NCI-H69 (cell line): ENCODE measurements around the gene ADPGK.
"Not testable (repeated sequence)": the region's sequence is repeated elsewhere in the genome, so short reads cannot be mapped to it uniquely, and the experiment has no call there.

Source experiments
- DNase-seq: peaks from one replicate; lab custom pipeline; 2025; lab: John Stamatoyannopoulos, UW

Gene ADPGK

GRCh38 chr15:72749700-72750099 is 33.9 kb downstream of the ADPGK start:
- DNase-seq: no peak

- DNase-seq: no peak
These were observed 43.3 kb downstream of the ADPGK start for GRCh38 chr15:72740219-72740618.

GRCh38 chr15:72737723-72738122 is 45.8 kb downstream of the ADPGK start:
- no peak for DNase-seq

GRCh38 chr15:72737061-72737460 is 46.5 kb downstream of the ADPGK start:
- DNase-seq: no peak

DNA sequence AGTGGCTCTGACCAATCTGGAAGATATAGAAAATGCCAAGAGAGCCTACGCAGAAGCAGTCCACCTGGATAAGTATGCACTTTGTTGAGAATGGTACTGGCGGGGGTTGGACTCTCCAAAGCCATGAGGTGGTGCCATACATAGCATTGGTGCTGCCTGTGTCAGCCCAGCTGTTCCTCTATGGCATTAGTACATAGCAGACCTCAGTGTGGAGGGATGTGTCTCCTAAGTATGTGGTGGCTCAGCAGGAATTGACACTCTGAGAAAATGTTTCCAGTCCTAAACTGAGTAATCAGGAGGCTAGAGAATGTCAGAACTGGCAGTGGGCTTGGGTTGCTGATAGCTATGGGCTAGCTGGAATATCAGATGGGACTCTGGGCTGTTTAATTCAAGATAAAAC is 48.4 kb downstream of the ADPGK start:
- DNase-seq: no peak

GRCh38 chr15:72733941-72734738 is 49.4 kb downstream of the ADPGK start:
- DNase-seq: no peak

DNA sequence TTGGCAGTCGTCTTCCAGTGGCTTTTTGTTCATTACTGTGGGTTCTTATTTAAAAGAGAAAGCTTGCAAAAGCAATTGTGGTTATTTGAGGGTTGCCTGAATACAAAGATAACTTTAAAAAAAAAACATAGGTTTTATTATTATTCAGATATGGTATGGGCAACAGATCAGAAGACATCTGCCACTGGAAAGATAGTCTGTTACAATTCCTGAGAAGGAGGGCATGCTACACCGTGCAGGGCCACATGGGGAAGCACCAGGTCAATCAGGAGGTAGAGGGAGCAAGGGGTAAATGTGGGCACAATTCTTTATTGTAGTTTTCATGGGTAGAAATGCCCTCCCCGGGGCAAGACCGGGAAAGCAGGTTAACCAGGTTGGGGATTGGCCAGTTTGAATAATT is 51.0 kb downstream of the ADPGK start:
- DNase-seq: no peak

DNA sequence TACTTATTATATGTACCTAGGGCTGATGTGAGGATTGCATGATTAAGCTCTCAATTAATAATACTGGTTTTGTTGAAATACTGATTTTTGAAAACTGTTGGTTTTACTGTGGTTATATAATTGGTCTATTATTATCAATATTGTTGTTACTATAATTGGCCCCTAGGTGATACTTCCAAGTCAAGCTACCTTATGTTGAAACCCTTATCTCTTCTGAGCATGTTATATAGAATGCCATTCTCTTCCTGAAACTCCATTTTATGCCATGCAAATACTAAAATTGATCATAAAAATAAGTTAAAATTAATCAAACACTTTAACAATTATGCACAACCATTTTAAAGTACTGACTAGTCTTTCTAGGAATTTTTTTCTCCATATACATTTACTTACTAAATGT is 51.5 kb downstream of the ADPGK start:
- no peak for DNase-seq

DNA sequence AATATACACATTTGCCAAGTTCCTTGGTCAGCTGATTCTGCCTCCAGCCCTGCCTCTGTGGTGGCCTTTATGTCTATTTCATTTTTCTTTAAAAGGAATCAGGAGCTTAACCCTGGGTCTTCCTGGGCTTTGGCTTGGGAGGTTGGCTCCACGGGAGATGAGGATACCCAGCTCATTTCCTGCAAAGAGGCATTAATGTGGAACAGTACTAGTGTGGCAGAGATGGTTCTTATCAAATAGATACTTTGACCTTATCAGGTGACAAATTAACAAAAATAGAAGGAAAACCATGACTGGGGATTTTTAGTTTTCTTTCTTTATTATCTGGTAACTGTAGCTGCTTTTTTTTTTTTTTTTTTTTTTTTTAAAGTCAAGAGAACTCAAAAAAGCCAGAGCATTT is 54.7 kb downstream of the ADPGK start:
- no peak for DNase-seq

GRCh38 chr15:72728249-72728648 is 55.3 kb downstream of the ADPGK start:
- not testable (repeated sequence) for DNase-seq

- no peak for DNase-seq
These were observed 56.4 kb downstream of the ADPGK start for GRCh38 chr15:72727154-72727553.

DNA sequence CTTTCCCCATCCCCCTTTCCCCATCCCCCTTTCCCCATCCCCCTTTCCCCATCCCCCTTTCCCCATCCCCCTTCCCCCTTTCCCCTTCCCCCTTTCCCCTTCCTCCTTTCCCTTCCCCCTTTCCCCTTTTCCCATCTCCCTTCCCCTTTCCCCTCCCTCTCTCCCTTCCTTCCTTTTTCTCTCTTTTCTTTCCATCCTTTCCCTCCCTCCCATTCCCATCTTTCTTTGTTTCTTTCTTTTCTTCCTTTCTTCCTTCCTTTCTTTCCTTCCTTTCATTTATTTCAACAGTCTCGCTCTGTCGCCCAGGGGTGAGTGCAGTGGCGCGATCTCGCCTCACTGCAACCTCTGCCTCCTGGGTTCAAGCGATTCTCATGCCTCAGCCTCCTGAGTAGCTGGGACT is 57.7 kb downstream of the ADPGK start:
- not testable (repeated sequence) for DNase-seq

GRCh38 chr15:72725446-72725845 is 58.1 kb downstream of the ADPGK start:
- DNase-seq: no peak

DNA sequence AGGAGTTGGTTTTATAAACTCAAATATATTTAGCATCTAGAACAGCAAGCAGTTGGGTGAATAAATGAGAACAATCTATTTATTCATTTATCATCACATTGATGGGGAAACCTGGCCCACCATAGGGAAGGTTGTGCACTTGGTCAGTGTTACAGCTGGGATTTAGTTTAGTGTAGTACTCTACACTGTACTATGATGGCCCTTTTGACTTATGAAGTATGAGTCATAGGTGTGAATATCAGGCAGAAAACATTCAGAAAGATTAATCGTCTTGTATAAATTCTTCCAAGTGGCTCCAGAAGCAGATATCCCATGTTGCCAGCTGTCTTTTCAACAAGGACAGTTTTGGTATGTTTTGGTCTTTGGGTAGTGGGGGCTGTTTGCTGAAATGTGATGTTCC is 59.5 kb downstream of the ADPGK start:
- DNase-seq: no peak

GRCh38 chr15:72722071-72722696 is 61.4 kb downstream of the ADPGK start:
- peak; percentile 49 for DNase-seq

DNA sequence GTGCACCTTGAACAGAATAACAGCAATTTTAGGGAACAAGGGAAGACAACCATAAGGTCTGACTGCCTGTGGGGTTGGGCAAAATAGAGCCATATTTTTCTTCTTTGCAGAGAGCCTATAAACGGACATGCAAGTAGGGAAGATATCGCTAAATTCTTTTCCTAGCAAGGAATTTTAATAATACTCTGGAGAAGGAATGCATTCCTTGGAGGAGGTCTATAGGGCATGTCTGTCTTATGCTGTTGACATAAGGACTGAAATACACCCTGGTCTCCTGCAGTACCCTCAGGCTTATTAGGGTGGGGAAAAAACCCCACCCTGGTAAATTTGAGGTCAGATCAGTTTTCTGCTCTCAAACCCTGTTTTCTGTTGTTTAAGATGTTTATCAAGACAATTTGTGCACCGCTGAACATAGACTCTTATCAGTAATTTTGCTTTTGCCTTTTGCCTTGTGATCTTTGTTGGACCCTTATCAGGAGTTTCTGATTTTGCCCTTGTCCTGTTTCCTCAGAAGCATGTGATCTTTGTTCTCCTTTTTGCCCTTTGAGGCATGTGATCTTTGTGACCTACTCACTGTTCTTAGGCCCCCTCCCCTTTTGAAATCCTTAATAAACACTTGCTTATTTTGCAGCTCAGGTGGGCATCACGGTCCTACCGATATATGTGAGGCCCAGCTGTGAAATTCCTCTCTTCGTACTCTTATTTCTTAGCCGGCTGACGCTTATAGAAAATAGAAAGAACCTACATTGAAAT is 74.8 kb downstream of the ADPGK start:
- DNase-seq: not testable (repeated sequence)

GRCh38 chr15:72706266-72706665 is 77.3 kb downstream of the ADPGK start:
- no peak for DNase-seq
